SK-N-MC (cell line): Measurements from ENCODE around the gene MAML3.

Experiments used
- EZH2 ChIP-seq: fragments of 200-600 bp; sonication (generic); IDR thresholded peaks from one replicate; pipeline ENCODE4 v1.6.1; 2017; ENCODE audit warnings: antibody characterized with exemption
- POLR2AphosphoS5 ChIP-seq: IDR thresholded peaks from 2 replicates; pipeline ENCODE4 v1.6.1; 2012; ENCODE audit warnings: mild to moderate bottlenecking, low read depth, low read length, borderline replicate concordance

GRCh38 chr4:140168474-140168873, 14.5 kb upstream of the MAML3 start:
- TF ChIP-seq EZH2 (no peak), POLR2AphosphoS5 (no peak)
